ENCODE results near the gene BCAS3.
"Not testable (repeated sequence)": the region's sequence is repeated elsewhere in the genome, so short reads cannot be mapped to it uniquely, and the experiment has no call there.

The BCAS3 gene

GRCh38 chr17:60747069-60747808 lies 69.6 kb downstream of the BCAS3 start:
- no peak for DNase-seq

GRCh38 chr17:60748204-60748603 lies 70.6 kb downstream of the BCAS3 start:
- no peak for DNase-seq

GRCh38 chr17:60749050-60749449 lies 71.4 kb downstream of the BCAS3 start:
- DNase-seq, result no peak

GRCh38 chr17:60749708-60750107 lies 72.1 kb downstream of the BCAS3 start:
- DNase-seq, result no peak

GRCh38 chr17:60750640-60751039 lies 73.0 kb downstream of the BCAS3 start:
- no peak for DNase-seq

- no peak for DNase-seq
Observed at GRCh38 chr17:60751884-60752283, 74.2 kb downstream of the BCAS3 start.

- DNase-seq, result no peak
Observed at GRCh38 chr17:60752873-60753577, 75.4 kb downstream of the BCAS3 start.

GRCh38 chr17:60754057-60754604 lies 76.5 kb downstream of the BCAS3 start:
- DNase-seq, result no peak

GRCh38 chr17:60756798-60757197 lies 79.1 kb downstream of the BCAS3 start:
- DNase-seq, result not testable (repeated sequence)

- no peak for DNase-seq
Observed at GRCh38 chr17:60757437-60757836, 79.8 kb downstream of the BCAS3 start.

GRCh38 chr17:60759756-60760155 lies 82.1 kb downstream of the BCAS3 start:
- no peak for DNase-seq

- DNase-seq, result not testable (repeated sequence)
Observed at GRCh38 chr17:60761301-60761700, 83.7 kb downstream of the BCAS3 start.

GRCh38 chr17:60766778-60767190 lies 89.1 kb downstream of the BCAS3 start:
- no peak for DNase-seq

- DNase-seq, result no peak
Observed at GRCh38 chr17:60767744-60768308, 90.2 kb downstream of the BCAS3 start.

GRCh38 chr17:60769327-60769726 lies 91.7 kb downstream of the BCAS3 start:
- DNase-seq, result no peak

GRCh38 chr17:60770946-60771422 lies 93.3 kb downstream of the BCAS3 start:
- DNase-seq, result no peak

GRCh38 chr17:60771621-60772020 lies 94.0 kb downstream of the BCAS3 start:
- DNase-seq, result not testable (repeated sequence)

GRCh38 chr17:60773552-60773951 lies 95.9 kb downstream of the BCAS3 start:
- DNase-seq, result no peak

GRCh38 chr17:60781880-60782412 lies 104.3 kb downstream of the BCAS3 start:
- no peak for DNase-seq

GRCh38 chr17:60782742-60783141 lies 105.1 kb downstream of the BCAS3 start:
- no peak for DNase-seq

- DNase-seq, result no peak
Observed at GRCh38 chr17:60790205-60790604, 112.6 kb downstream of the BCAS3 start.

GRCh38 chr17:60792250-60792898 lies 114.7 kb downstream of the BCAS3 start:
- DNase-seq, result no peak

GRCh38 chr17:60798576-60798975 lies 120.9 kb downstream of the BCAS3 start:
- DNase-seq, result no peak
